NCI-H524 treated with DMSO at 0.1 percent for 48 hours (cell line): Measurements from ENCODE around the gene PLEKHM3.

Source experiments
- DNase-seq: peaks from one replicate; lab custom pipeline; 2025; lab: John Stamatoyannopoulos, UW

Gene PLEKHM3

GRCh38 chr2:207990784-207991183 is 34.5 kb downstream of the PLEKHM3 start:
- DNase-seq = no peak

GRCh38 chr2:207988975-207989374 is 36.4 kb downstream of the PLEKHM3 start:
- no peak for DNase-seq

GRCh38 chr2:207987025-207987716 is 38.2 kb downstream of the PLEKHM3 start:
- DNase-seq = no peak

- DNase-seq = no peak
Measured at GRCh38 chr2:207984765-207985480, 40.4 kb downstream of the PLEKHM3 start.

GRCh38 chr2:207983641-207984042 is 41.7 kb downstream of the PLEKHM3 start:
- DNase-seq = no peak

- no peak for DNase-seq
Measured at GRCh38 chr2:207978177-207978948, 47.0 kb downstream of the PLEKHM3 start.

- DNase-seq = no peak
Measured at GRCh38 chr2:207975921-207976320, 49.4 kb downstream of the PLEKHM3 start.

- no peak for DNase-seq
Measured at GRCh38 chr2:207974216-207974605, 51.1 kb downstream of the PLEKHM3 start.

- no peak for DNase-seq
Measured at GRCh38 chr2:207970826-207971180, 54.5 kb downstream of the PLEKHM3 start.

GRCh38 chr2:207970147-207970825 is 55.0 kb downstream of the PLEKHM3 start:
- no peak for DNase-seq

GRCh38 chr2:207969249-207969648 is 56.1 kb downstream of the PLEKHM3 start:
- DNase-seq = no peak

GRCh38 chr2:207967121-207967520 is 58.2 kb downstream of the PLEKHM3 start:
- no peak for DNase-seq

- no peak for DNase-seq
Measured at GRCh38 chr2:207960911-207961310, 64.4 kb downstream of the PLEKHM3 start.

- no peak for DNase-seq
Measured at GRCh38 chr2:207960090-207960489, 65.2 kb downstream of the PLEKHM3 start.

GRCh38 chr2:207956771-207957170 is 68.6 kb downstream of the PLEKHM3 start:
- no peak for DNase-seq

- DNase-seq = no peak
Measured at GRCh38 chr2:207955456-207955855, 69.9 kb downstream of the PLEKHM3 start.

- DNase-seq = no peak
Measured at GRCh38 chr2:207953354-207953753, 72.0 kb downstream of the PLEKHM3 start.

- DNase-seq = no peak
Measured at GRCh38 chr2:207952564-207953345, 72.6 kb downstream of the PLEKHM3 start.

- no peak for DNase-seq
Measured at GRCh38 chr2:207951734-207952470, 73.4 kb downstream of the PLEKHM3 start.

- DNase-seq = no peak
Measured at GRCh38 chr2:207950761-207951114, 74.6 kb downstream of the PLEKHM3 start.
